Measurements from ENCODE around the gene PSMA1.
"Not testable (repeated sequence)": the region's sequence is repeated elsewhere in the genome, so short reads cannot be mapped to it uniquely, and the experiment has no call there.

Gene PSMA1

GRCh38 chr11:14519917-14520746, at the start of gene PSMA1:
Gene PSMA1, minus strand, starts transcription at chr11:14520386. Its CDS starts 87 bp downstream, at chr11:14520299.
- Mint-ChIP-seq H3K36me3 (ENCODE audit: low read depth) (peaks cover 18% of the 10 kb centered on the region), H3K9me3 (no peaks in the 10 kb centered on the region), H3K27me3 (ENCODE audit: low read depth, poor library complexity) (no peaks in the 10 kb centered on the region), H3K27ac (peak within 1 kb of the TSS; percentile 99), H3K4me3 (peak within 1 kb of the TSS; percentile 89), H3K4me1 (peaks cover 23% of the 10 kb centered on the region)
- no peak for TF ChIP-seq CTCF (IDR thresholded peaks at IDR 0.05)
- peak; percentile 91 for DNase-seq

GRCh38 chr11:14569516-14569915, 49.3 kb upstream of the PSMA1 start:
- peaks cover 53% of the 10 kb centered on the region for H3K9me3 Mint-ChIP-seq

GRCh38 chr11:14567064-14567651, 47.0 kb upstream of the PSMA1 start:
- no peak for DNase-seq
- H3K36me3 Mint-ChIP-seq (ENCODE audit: low read depth), result peaks cover 48% of the 10 kb centered on the region
- H3K27ac Mint-ChIP-seq, result no peak overlapping the region
- peaks cover 31% of the 10 kb centered on the region for H3K9me3 Mint-ChIP-seq
- no peak overlapping the region for H3K4me3 Mint-ChIP-seq
- TF ChIP-seq CTCF (IDR thresholded peaks at IDR 0.05), result no peak
- no peaks in the 10 kb centered on the region for H3K4me1 Mint-ChIP-seq
- H3K27me3 Mint-ChIP-seq (ENCODE audit: low read depth, poor library complexity), result peaks cover 3% of the 10 kb centered on the region

More at GRCh38 chr11:14569516-14569915, 49.3 kb upstream of the PSMA1 start:
- DNase-seq; H3K27me3 Mint-ChIP-seq (ENCODE audit: low read depth, poor library complexity); H3K4me3 Mint-ChIP-seq; H3K27ac Mint-ChIP-seq; H3K4me1 Mint-ChIP-seq: not testable (repeated sequence)
- H3K36me3 Mint-ChIP-seq (ENCODE audit: low read depth), result peaks cover 56% of the 10 kb centered on the region

- no peak overlapping the region for H3K27ac Mint-ChIP-seq
These were observed 46.3 kb upstream of the PSMA1 start for GRCh38 chr11:14566331-14567063.

GRCh38 chr11:14565845-14566244, 45.7 kb upstream of the PSMA1 start:
- peaks cover 18% of the 10 kb centered on the region for H3K9me3 Mint-ChIP-seq
- H3K27me3 Mint-ChIP-seq (ENCODE audit: low read depth, poor library complexity), result peaks cover 2% of the 10 kb centered on the region
- no peak for TF ChIP-seq CTCF (IDR thresholded peaks at IDR 0.05)
- H3K4me1 Mint-ChIP-seq, result no peaks in the 10 kb centered on the region
- no peak overlapping the region for H3K4me3 Mint-ChIP-seq
- H3K27ac Mint-ChIP-seq, result no peak overlapping the region
- no peak for DNase-seq
- peaks cover 38% of the 10 kb centered on the region for H3K36me3 Mint-ChIP-seq (ENCODE audit: low read depth)

More at GRCh38 chr11:14566331-14567063, 46.3 kb upstream of the PSMA1 start:
- Mint-ChIP-seq H3K27me3 (ENCODE audit: low read depth, poor library complexity) (peaks cover 3% of the 10 kb centered on the region), H3K4me3 (no peak overlapping the region), H3K4me1 (no peaks in the 10 kb centered on the region), H3K36me3 (ENCODE audit: low read depth) (peaks cover 42% of the 10 kb centered on the region), H3K9me3 (peaks cover 24% of the 10 kb centered on the region)
- TF ChIP-seq CTCF (IDR thresholded peaks at IDR 0.05), result no peak
- no peak for DNase-seq

GRCh38 chr11:14555818-14556217, 35.6 kb upstream of the PSMA1 start:
- H3K27me3 Mint-ChIP-seq (ENCODE audit: low read depth, poor library complexity), result peaks cover 4% of the 10 kb centered on the region

More at GRCh38 chr11:14555818-14556217, 35.6 kb upstream of the PSMA1 start:
- no peaks in the 10 kb centered on the region for H3K9me3 Mint-ChIP-seq
- no peaks in the 10 kb centered on the region for H3K36me3 Mint-ChIP-seq (ENCODE audit: low read depth)
- H3K27ac Mint-ChIP-seq, result no peak overlapping the region
- H3K4me3 Mint-ChIP-seq, result no peak overlapping the region
- DNase-seq, result no peak
- H3K4me1 Mint-ChIP-seq, result no peaks in the 10 kb centered on the region
- no peak for TF ChIP-seq CTCF (IDR thresholded peaks at IDR 0.05)

Data from nephron progenitor cell (in vitro differentiated cells).